ENCODE measurements around the gene ATP6V0D1. TPM values are rescaled to one million over a fixed set of nuclear protein-coding genes. Genes with fewer than 3 reads are reported as not detected.
A peak's percentile ranks its signal among the peaks of the same experiment; 100 is the strongest.
"Not testable (repeated sequence)": the region's sequence is repeated elsewhere in the genome, so short reads cannot be mapped to it uniquely, and the experiment has no call there.

Gene ATP6V0D1
- total RNA-seq, 2 donors from 2014 or later: 27.9 to 28.1 TPM

DNA sequence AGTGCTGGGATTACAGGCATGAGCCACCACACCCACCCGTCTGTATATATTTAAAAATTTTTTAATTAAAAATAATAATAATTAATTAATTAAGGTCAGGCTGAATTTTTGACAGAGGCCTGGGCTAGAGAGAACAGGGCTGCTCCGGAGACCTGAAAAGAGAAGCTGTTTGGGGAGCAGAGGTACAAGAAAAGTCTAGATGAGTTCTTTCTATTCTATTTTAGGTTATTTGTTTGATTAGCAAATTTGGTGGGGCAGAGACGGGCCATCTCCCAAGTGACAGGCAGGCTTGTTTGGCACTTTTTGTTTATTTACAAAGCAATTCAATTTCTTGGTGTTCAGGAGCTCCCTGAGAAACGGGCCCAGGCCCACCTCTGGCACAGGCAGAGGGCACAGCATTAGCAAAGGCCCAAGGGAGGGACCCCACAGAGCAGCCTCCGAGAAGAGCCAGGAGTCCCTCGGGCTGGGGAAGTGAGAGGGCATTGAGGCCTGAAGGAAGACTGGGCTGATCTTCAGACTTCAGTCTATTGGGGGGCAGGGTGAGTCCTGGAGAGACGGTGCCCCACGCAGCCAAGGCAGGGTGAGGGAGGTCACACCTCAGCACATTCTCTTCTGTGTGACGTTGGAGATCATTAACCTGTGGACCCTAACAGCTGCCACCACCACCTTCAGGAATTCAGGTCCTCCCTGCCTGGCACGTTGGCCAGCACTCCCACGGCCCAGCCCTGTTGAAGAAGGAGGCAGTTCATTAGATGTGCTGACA, 36.9 kb upstream of the ATP6V0D1 start:
- no peaks in the 10 kb centered on the region for H3K27me3 Mint-ChIP-seq (ENCODE audit: low read depth)
- no peak for ATAC-seq (replicated peaks in 1 of 2)

DNA sequence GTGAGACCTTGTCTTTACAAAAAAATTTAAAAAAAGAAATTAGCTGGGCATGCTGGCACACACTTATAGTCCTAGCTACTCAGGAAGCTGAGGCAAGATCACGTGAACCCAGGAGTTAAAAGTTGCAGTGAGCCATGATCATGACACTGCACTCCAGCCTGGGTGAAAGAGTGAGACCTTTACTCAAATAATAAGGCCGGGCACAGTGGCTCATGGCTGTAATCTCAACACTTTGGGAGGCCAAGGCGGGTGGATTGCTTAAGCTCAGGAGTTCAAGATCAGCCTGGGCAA, 36.1 kb upstream of the ATP6V0D1 start:
- H3K36me3 Mint-ChIP-seq (ENCODE audit: insufficient read depth in 2 of 2): no peaks in the 10 kb centered on the region
- no peaks in the 10 kb centered on the region for H3K27me3 Mint-ChIP-seq (ENCODE audit: low read depth)
- DNase-seq (no peak), ATAC-seq (replicated peaks in 1 of 2) (no peak)
- H3K4me1 Mint-ChIP-seq (ENCODE audit: low read depth): peaks cover 33% of the 10 kb centered on the region
- no peaks in the 10 kb centered on the region for H3K9me3 Mint-ChIP-seq
- no peak overlapping the region for H3K27ac Mint-ChIP-seq
- no peak overlapping the region for H3K4me3 Mint-ChIP-seq

More for the DNA sequence above, 36.9 kb upstream of the ATP6V0D1 start:
- no peaks in the 10 kb centered on the region for H3K9me3 Mint-ChIP-seq
- no peak overlapping the region for H3K27ac Mint-ChIP-seq
- H3K4me3 Mint-ChIP-seq: no peak overlapping the region
- H3K36me3 Mint-ChIP-seq (ENCODE audit: insufficient read depth in 2 of 2): no peaks in the 10 kb centered on the region
- H3K4me1 Mint-ChIP-seq (ENCODE audit: low read depth): peaks cover 33% of the 10 kb centered on the region
- DNase-seq: no peak

DNA sequence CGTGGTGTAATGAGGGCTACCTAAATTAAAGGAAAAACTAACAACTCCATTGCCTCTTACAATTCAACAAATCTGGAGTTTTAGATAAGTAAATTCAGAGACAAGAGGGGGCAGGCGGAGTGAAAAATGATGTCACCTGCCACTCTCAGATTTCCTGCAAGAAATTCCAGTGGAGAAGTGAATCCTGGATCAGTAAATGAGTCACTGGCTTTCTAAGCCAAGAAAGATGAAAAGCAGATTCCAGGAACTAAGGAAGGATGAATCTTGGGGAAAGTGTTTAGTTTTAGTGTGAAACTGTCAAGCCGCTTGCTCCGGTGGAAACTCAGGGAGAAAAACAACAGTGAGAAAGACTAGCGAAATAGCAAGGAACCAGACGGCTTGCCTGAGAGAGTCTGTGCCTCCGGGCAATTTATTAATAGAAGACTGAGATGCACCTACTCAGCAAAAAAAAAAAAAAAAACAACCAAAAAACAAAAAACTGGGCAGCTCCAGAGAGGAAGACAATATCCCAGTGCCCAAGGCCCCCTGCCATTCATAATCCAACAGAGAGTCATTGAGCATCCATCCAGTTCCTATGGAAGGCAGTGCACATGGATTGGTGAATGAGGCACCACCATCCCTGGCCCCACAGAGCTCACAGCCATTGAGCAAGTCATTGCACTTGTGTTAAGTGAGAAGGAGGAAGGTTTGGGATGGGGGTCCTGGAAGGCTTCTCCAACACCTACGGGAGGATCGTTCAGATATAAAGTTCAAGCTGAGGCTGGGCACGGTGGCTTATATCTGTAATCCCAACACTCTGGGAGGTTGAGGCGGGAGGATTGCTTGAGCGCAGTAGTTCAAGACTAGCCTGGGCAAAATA, 35.6 kb upstream of the ATP6V0D1 start:
- Mint-ChIP-seq H3K4me1 (ENCODE audit: low read depth) (peaks cover 33% of the 10 kb centered on the region), H3K9me3 (no peaks in the 10 kb centered on the region), H3K27me3 (ENCODE audit: low read depth) (no peaks in the 10 kb centered on the region), H3K36me3 (ENCODE audit: insufficient read depth in 2 of 2) (no peaks in the 10 kb centered on the region), H3K27ac (no peak overlapping the region), H3K4me3 (no peak overlapping the region)
- ATAC-seq (replicated peaks in 1 of 2) (no peak), DNase-seq (no peak)

DNA sequence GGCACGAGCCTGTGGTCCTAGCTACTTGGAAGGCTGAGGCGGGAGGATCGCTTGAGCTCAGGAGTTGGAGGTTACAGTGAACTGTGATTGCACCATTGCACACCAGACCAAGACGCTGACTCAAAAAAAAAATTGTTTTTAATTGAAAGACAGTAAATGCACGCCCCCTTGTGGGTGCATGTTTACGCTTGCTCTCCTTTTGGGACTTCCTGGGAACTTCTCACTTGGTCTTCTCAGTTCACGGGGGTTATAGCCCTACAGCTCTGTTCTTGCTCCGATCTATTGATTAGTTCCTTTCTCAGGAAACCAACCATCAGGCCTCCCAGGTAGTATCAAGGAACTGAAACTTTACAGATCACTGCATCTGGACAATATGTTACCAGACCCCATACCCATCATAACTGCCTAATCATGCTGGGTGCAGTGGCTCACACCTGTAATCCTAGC, 33.4 kb upstream of the ATP6V0D1 start:
- no peaks in the 10 kb centered on the region for H3K36me3 Mint-ChIP-seq (ENCODE audit: insufficient read depth in 2 of 2)
- H3K27me3 Mint-ChIP-seq (ENCODE audit: low read depth): no peaks in the 10 kb centered on the region
- peaks cover 25% of the 10 kb centered on the region for H3K4me1 Mint-ChIP-seq (ENCODE audit: low read depth)
- H3K27ac Mint-ChIP-seq: peak overlapping the region; percentile 79
- ATAC-seq (replicated peaks in 1 of 2) (peak; percentile 85 to 89), DNase-seq (peak; percentile 82 to 85)
- H3K4me3 Mint-ChIP-seq: peak overlapping the region; percentile 26 to 64
- H3K9me3 Mint-ChIP-seq: no peaks in the 10 kb centered on the region

DNA sequence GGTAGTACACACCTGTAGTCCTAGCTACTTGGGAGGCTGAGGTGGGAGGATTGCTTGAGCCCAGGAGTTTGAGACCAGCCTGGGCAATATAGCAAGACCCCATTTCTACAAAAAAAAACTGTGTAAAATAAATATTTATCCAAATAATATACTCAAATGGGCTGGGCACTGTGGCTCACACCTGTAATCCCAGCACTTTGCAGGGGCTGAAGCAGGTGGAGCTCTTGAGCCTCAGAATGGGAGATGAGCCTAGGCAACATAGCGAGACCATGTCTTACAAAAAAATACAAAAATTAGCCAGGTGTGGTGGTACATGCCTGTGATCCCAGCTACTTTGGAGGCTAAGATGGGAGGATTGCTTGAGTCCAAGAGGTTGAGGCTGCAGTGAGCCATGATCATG, 32.9 kb upstream of the ATP6V0D1 start:
- not testable (repeated sequence) for H3K4me3 Mint-ChIP-seq; H3K27me3 Mint-ChIP-seq (ENCODE audit: low read depth); H3K9me3 Mint-ChIP-seq; H3K27ac Mint-ChIP-seq; H3K36me3 Mint-ChIP-seq (ENCODE audit: insufficient read depth in 2 of 2); DNase-seq
- H3K4me1 Mint-ChIP-seq (ENCODE audit: low read depth): peaks cover 20% of the 10 kb centered on the region
- ATAC-seq (replicated peaks in 1 of 2): peak; percentile 16 to 29

DNA sequence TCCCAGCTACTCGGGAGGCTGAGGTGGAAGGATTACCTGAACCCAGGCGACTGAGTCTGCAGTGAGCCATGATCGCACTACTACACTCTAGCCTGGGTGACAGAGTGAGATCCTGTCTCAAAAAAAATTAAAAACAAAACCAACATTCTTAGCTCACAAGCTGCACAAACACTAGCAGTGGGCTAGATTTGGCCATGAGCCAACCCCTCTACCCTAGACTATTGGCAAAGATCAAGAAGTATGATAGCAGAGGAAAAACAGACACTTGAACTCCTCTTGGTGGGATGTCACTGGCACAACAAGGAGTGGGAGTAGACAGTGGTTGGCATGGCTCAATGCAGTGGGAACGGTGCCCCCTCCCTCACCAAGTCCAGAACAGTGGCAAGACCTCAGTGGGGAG, 28.1 kb upstream of the ATP6V0D1 start:
- no peaks in the 10 kb centered on the region for H3K36me3 Mint-ChIP-seq (ENCODE audit: insufficient read depth in 2 of 2)
- no peaks in the 10 kb centered on the region for H3K9me3 Mint-ChIP-seq
- no peak overlapping the region for H3K27ac Mint-ChIP-seq
- H3K4me1 Mint-ChIP-seq (ENCODE audit: low read depth): peaks cover 45% of the 10 kb centered on the region
- H3K4me3 Mint-ChIP-seq: no peak overlapping the region
- DNase-seq: no peak
- H3K27me3 Mint-ChIP-seq (ENCODE audit: low read depth): no peaks in the 10 kb centered on the region
- no peak for ATAC-seq (replicated peaks in 1 of 2)

DNA sequence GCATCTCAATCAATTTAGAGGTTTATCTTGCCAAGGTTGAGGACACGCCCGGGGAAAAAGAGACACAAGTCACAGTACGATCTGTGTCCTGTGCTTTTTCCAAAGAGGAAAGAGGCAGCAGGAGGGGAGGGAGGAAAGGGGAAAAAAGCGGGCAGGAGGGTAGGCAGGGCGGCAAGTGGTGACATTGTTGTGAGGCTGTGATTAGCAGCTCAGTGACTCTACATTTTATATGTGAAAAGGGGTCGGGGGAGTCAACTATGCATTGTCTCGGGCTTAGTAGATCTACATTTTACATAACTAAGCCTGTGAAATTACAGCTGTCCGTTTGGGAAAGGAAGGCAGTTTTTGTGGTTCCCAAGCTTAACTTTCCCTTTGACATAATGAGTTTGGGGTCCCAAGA, 25.5 kb upstream of the ATP6V0D1 start:
- H3K4me1 Mint-ChIP-seq (ENCODE audit: low read depth): peaks cover 42% of the 10 kb centered on the region
- no peaks in the 10 kb centered on the region for H3K9me3 Mint-ChIP-seq
- H3K27me3 Mint-ChIP-seq (ENCODE audit: low read depth): no peaks in the 10 kb centered on the region
- peak overlapping the region; percentile 14 for H3K27ac Mint-ChIP-seq
- ATAC-seq (replicated peaks in 1 of 2) (no peak), DNase-seq (no peak)
- no peaks in the 10 kb centered on the region for H3K36me3 Mint-ChIP-seq (ENCODE audit: insufficient read depth in 2 of 2)
- H3K4me3 Mint-ChIP-seq: no peak overlapping the region

DNA sequence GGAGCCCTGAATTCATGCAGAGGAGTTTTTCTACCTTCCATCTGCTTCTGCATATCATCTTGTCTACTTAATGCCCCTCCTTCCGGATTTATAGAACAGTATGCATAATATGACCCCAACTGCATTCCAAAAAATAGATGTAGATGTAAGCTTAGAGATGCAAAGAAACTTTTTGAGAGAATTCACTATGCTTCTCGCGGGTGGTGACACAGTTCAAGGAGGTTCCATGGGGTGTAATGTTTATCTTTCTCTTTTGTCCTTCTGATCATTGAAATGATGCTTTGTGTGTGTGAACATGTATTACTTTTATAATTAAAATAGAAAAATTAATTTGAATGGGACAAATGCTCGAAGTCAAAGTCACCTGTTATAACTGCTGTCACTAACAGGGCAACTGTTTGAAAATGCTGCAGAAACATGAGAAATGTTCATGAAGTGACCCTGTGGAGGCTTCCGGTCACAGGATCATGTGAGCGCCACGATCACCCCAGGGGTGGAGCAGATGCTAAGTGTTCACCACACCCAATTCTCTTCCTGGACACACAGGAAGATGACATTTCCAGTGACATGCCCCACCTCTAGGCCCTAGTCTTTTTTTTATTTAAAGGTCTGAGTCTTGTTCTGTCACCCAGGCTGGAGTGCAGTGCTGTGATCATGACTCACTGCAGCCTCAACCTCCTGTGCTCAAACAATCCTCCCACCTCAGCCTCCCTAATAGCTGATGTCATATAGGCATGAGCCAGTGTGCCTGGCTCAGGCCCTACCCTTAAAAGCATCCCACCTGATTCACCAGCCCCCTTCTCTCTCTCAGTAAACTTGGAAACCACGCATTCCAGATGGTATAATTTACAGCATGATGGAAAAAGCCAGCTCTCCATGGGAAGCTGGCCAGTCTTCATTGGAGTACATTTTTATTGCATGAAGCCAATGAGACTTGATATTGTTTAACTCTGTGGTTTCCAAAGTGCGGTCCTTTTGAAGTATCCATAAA, 23.4 kb upstream of the ATP6V0D1 start:
- H3K4me3 Mint-ChIP-seq: no peak overlapping the region
- H3K27me3 Mint-ChIP-seq (ENCODE audit: low read depth): no peaks in the 10 kb centered on the region
- ATAC-seq (replicated peaks in 1 of 2): peak; percentile 91 to 96
- peak overlapping the region; percentile 80 for H3K27ac Mint-ChIP-seq
- H3K4me1 Mint-ChIP-seq (ENCODE audit: low read depth): peaks cover 42% of the 10 kb centered on the region
- H3K9me3 Mint-ChIP-seq: no peaks in the 10 kb centered on the region
- H3K36me3 Mint-ChIP-seq (ENCODE audit: insufficient read depth in 2 of 2): no peaks in the 10 kb centered on the region
- peak; percentile 29 to 43 for DNase-seq

DNA sequence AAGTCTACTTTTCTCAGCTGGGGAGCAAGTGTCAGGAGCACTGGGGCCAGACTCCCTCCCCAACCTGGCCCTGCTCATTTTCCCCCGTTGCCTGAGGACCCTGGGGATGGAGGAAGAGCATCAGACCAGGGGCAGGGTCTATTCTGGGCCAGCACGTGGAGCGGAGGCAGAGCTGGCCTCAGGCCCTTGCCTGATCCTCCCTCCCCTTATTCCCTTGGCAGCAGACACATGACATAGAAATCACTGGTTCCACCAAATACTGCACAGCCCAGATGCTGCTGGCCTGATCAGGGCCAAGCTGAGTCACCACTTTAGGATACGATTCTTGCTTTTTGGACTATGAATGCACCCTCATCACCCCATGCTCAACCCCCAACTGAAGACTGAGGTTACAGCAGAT, 18.1 kb upstream of the ATP6V0D1 start:
- no peak for DNase-seq
- Mint-ChIP-seq H3K27me3 (ENCODE audit: low read depth) (no peaks in the 10 kb centered on the region), H3K27ac (no peak overlapping the region), H3K9me3 (no peaks in the 10 kb centered on the region), H3K4me1 (ENCODE audit: low read depth) (peaks cover 5% of the 10 kb centered on the region), H3K36me3 (ENCODE audit: insufficient read depth in 2 of 2) (no peaks in the 10 kb centered on the region), H3K4me3 (no peak overlapping the region)
- no peak for ATAC-seq (replicated peaks in 1 of 2)

DNA sequence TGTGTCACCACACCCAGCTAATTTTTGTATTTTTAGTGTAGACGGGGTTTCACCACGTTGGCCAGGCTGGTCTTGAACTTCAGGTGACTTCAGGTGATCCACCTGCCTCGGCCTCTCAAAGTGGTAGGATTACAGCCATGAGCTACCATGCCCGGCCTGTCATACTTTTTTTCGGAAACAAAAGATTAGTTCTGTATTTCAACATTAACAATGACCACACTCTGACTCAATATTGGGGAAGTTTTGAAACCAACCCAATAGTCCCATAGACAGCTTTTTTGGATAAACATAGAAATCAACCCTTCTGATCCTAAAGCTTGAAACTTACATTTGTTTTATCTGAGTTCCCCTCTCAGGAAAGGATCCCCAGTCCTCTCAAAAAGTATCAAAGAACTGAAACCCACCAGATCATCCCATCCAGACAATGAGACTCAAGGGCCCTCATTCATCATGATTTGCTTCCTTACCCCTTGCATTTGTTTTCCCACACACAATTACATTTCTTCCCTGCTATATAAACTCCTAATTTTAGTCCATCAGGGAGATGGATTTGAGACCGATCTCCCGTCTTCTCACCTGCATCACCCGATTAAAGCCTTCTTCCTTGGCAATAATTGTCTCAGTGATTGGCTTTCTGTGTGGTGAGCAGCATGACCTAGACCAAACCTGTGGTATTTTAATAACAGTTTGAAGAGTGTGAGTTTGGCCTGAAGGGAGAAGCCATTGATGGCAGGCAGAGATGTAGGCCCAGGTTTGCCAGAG, 9.6 kb upstream of the ATP6V0D1 start:
- no peaks in the 10 kb centered on the region for H3K9me3 Mint-ChIP-seq
- no peak for DNase-seq
- H3K27me3 Mint-ChIP-seq (ENCODE audit: low read depth): no peaks in the 10 kb centered on the region
- ATAC-seq (replicated peaks in 1 of 2): no peak
- peaks cover 7% of the 10 kb centered on the region for H3K4me1 Mint-ChIP-seq (ENCODE audit: low read depth)
- H3K27ac Mint-ChIP-seq: no peak overlapping the region
- H3K36me3 Mint-ChIP-seq (ENCODE audit: insufficient read depth in 2 of 2): peaks cover 0 to 7% of the 10 kb centered on the region in 2 donors
- no peak overlapping the region for H3K4me3 Mint-ChIP-seq

DNA sequence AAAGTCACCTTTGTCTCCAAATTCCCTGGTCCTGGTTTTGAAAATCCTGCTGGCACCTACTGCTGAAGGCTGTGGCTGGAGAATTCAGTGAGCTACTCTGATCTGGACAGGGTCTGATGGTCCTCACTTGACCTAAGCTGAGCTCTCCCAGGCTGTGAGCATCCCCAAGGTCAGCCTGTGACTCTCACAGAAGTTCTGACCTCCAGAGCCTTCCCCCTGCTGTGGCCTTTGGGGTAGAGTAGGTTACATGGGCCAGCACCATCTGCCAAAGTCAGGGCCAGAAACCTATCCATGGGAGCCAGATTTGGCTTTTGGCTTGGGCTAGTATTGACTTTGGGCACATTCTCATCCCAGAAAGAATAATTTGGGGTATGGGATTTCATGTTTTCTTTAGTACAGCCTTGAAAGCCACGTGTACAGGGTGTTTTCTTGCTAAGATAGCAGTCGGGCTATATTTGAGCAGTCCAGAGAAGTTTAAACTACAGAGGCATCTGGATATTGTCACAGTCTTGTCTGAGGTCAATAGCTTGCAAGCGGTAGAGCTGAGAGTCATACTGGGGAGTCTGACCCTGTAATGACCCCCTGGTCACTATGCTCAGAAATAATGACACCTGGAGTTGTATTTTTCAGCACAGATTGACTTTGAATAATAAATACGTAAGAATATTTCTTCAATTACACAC, 8.6 kb upstream of the ATP6V0D1 start:
- H3K4me1 Mint-ChIP-seq (ENCODE audit: low read depth): peaks cover 7% of the 10 kb centered on the region
- no peaks in the 10 kb centered on the region for H3K27me3 Mint-ChIP-seq (ENCODE audit: low read depth)
- H3K36me3 Mint-ChIP-seq (ENCODE audit: insufficient read depth in 2 of 2): peaks cover under 1 to 7% of the 10 kb centered on the region in 2 donors
- H3K9me3 Mint-ChIP-seq: no peaks in the 10 kb centered on the region
- no peak overlapping the region for H3K27ac Mint-ChIP-seq
- DNase-seq (no peak), ATAC-seq (replicated peaks in 1 of 2) (no peak)
- H3K4me3 Mint-ChIP-seq: no peak overlapping the region

DNA sequence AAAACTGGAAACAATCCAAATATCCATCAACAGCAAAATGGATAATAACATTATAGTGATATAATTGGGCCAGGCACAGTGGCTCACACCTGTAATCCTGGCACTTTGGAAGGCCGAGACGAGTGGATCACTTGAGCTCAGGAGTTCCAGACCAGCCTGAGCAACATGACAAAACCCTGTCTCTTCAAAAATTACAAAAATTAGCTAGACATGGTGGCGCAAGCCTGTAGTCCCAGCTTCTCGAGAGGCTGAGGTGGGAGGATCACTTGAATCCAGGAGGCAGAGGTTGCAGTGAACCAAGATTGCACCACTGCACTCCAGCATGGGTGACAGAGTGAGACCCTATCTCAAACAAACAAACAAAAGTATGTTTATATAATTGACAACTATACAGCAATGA, 6.6 kb upstream of the ATP6V0D1 start:
- not testable (repeated sequence) for H3K27me3 Mint-ChIP-seq (ENCODE audit: low read depth); DNase-seq; ATAC-seq (replicated peaks in 1 of 2); H3K27ac Mint-ChIP-seq; H3K9me3 Mint-ChIP-seq; H3K4me3 Mint-ChIP-seq
- Mint-ChIP-seq H3K36me3 (ENCODE audit: insufficient read depth in 2 of 2) (peaks cover 4 to 11% of the 10 kb centered on the region in 2 donors), H3K4me1 (ENCODE audit: low read depth) (peaks cover 12% of the 10 kb centered on the region)

Data from activated T-cell treated with anti-CD3 and anti-CD28 coated beads, Interleukin-2, amount 50 U/mL, for 72 hours (primary cell).